ENCODE data around the gene CHST9.

GRCh38 chr18:26902291-26902690, 282.8 kb downstream of the CHST9 start:
- no peak for TF ChIP-seq CTCF (conservative IDR thresholded peaks at IDR 0.05; ENCODE audit: low read depth, low read length)
- TF ChIP-seq USF2 (IDR thresholded peaks at IDR 0.05; ENCODE audit: low read depth, low read length) = no peak
- TF ChIP-seq ELK1 (IDR thresholded peaks at IDR 0.05; ENCODE audit: borderline replicate concordance, low read depth, low read length) = no peak

Data from IMR-90 (cell line).